Caco-2 (cell line): ENCODE data around the gene SVOPL. TPM values are rescaled to one million over a fixed set of nuclear protein-coding genes. Genes with fewer than 3 reads are reported as not detected.
"Not testable (repeated sequence)": the region's sequence is repeated elsewhere in the genome, so short reads cannot be mapped to it uniquely, and the experiment has no call there.

ENCODE experiments used
- BruUV-seq: library from RNA; stranded (reverse); fragments of 400-500 nt; replicated peaks from 2 replicates; lab custom pipeline; 2021; lab: Mats Ljungman, UMichigan
- CTCF ChIA-PET: fragments of 300-600 bp; sonication (Branson Sonifier 250); formaldehyde crosslinking; loops from one replicate; lab custom pipeline; 2022; ENCODE audit warnings: antibody characterized with exemption; lab: Charles Lee
- POLR2A ChIA-PET: fragments of 300-600 bp; sonication (Branson Sonifier 250); formaldehyde crosslinking; loops from one replicate; lab custom pipeline; 2022; ENCODE audit warnings: antibody characterized with exemption; lab: Charles Lee
- DNase-seq, 2 experiments: peaks; one replicate each; pipeline versions ENCODE4 v3.0.0 to v3.0.0-alpha.2; 2020 to 2022
- H3K27me3 ChIP-seq: replicated peaks from 2 replicates; pipeline ENCODE4 v1.6.0; 2011; ENCODE audit warnings: low read length; ENCODE audit not compliant: control insufficient read depth, insufficient read depth
- H3K36me3 ChIP-seq: 2 replicates; pipeline ENCODE4 v1.5.1; 2011; ENCODE audit warnings: low read length; ENCODE audit not compliant: control insufficient read depth, insufficient read depth
- H3K4me1 ChIP-seq: fragments of 250-450 bp; sonication (Bioruptor Pico); 2 replicates; pipeline ENCODE4 v1.5.1; 2020; ENCODE audit warnings: mild to moderate bottlenecking
- H3K4me3 ChIP-seq: 2 replicates; pipeline ENCODE4 v1.5.1; 2011; ENCODE audit warnings: low read depth, mild to moderate bottlenecking, control low read depth, low read length
- H3K9me3 ChIP-seq: fragments of 250-450 bp; sonication (Bioruptor Pico); 2 replicates; pipeline ENCODE4 v1.5.1; 2020; ENCODE audit warnings: mild to moderate bottlenecking, moderate library complexity
- H3K27ac Mint-ChIP-seq: one replicate; pipeline ENCODE4 v1.8.0; 2022; ENCODE audit warnings: mixed read lengths; ENCODE audit not compliant: unreplicated experiment
- H3K27me3 Mint-ChIP-seq: one replicate; pipeline ENCODE4 v1.8.0; 2022; ENCODE audit warnings: mixed read lengths; ENCODE audit not compliant: insufficient read depth, unreplicated experiment
- H3K36me3 Mint-ChIP-seq: one replicate; pipeline ENCODE4 v1.8.0; 2022; ENCODE audit warnings: mild to moderate bottlenecking, mixed read lengths; ENCODE audit not compliant: insufficient read depth, unreplicated experiment
- H3K4me1 Mint-ChIP-seq: one replicate; pipeline ENCODE4 v1.8.0; 2022; ENCODE audit warnings: low read depth, mixed read lengths; ENCODE audit not compliant: unreplicated experiment
- H3K4me3 Mint-ChIP-seq: one replicate; pipeline ENCODE4 v1.8.0; 2022; ENCODE audit warnings: mild to moderate bottlenecking, moderate library complexity, mixed read lengths; ENCODE audit not compliant: unreplicated experiment
- H3K9me3 Mint-ChIP-seq: one replicate; pipeline ENCODE4 v1.8.0; 2022; ENCODE audit warnings: mixed read lengths; ENCODE audit not compliant: unreplicated experiment
- CTCF ChIP-seq, 2 experiments: fragments of 200-600 bp in 1 of 2; IDR thresholded peaks; 1 replicate in 1 of 2; 2 replicates in 1 of 2; pipeline versions ENCODE4 v1.5.1 to v1.8.0; 2011 to 2022; ENCODE audit warnings: antibody characterized with exemption in 1 of 2, control low read depth in 1 of 2, inconsistent platforms in 1 of 2, low read depth in 1 of 2, low read length in 1 of 2, mild to moderate bottlenecking in 1 of 2, moderate library complexity in 1 of 2; ENCODE audit not compliant: insufficient read depth in 1 of 2, severe bottlenecking in 1 of 2, unreplicated experiment in 1 of 2
- intact Hi-C: fragments of 100-400 bp; cut with micrococcal nuclease; formaldehyde crosslinking; loops from one replicate; pipeline ENCODE4 v1.10.0; 2022; ENCODE audit not compliant: unreplicated experiment
- total RNA-seq: library from RNA; stranded (reverse); gene quantifications from 2 replicates; pipeline ENCODE4 v1.2.3, GENCODE V29; 2022

Gene SVOPL
- total RNA-seq, 1 experiment from 2014 or later = 0.27 TPM

GRCh38 chr7:138691178-138691577 is 10.0 kb downstream of the SVOPL start:
- Histone ChIP-seq H3K36me3 (no peaks in the 10 kb centered on the region), H3K4me1 (no peaks in the 10 kb centered on the region), H3K4me3 (no peak overlapping the region), H3K27me3 (no peaks in the 10 kb centered on the region), H3K9me3 (0 out of 2 replicates have a peak, but pooled peaks cover 2% of the 10 kb centered on the region)
- Mint-ChIP-seq H3K27me3 (no peaks in the 10 kb centered on the region), H3K4me1 (no peaks in the 10 kb centered on the region), H3K9me3 (no peaks in the 10 kb centered on the region), H3K4me3 (no peak overlapping the region), H3K36me3 (no peaks in the 10 kb centered on the region), H3K27ac (no peak overlapping the region)
- CTCF ChIA-PET = no interaction called here
- TF ChIP-seq CTCF (IDR thresholded peaks at IDR 0.05; ENCODE audit: insufficient read depth in 1 of 2, low read depth in 1 of 2, low read length in 1 of 2, severe bottlenecking in 1 of 2, unreplicated experiment in 1 of 2) = no peak
- no TSS peak for BruUV-seq
- intact Hi-C loops = no loop called here
- POLR2A ChIA-PET = no interaction called here
- DNase-seq = no peak

GRCh38 chr7:138690495-138690894 is 10.7 kb downstream of the SVOPL start:
- Histone ChIP-seq H3K27me3 (no peaks in the 10 kb centered on the region), H3K4me1 (no peaks in the 10 kb centered on the region), H3K36me3 (no peaks in the 10 kb centered on the region), H3K4me3 (no peak overlapping the region), H3K9me3 (0 out of 2 replicates have a peak, but pooled peaks cover 2% of the 10 kb centered on the region)
- no peak overlapping the region for H3K4me3 Mint-ChIP-seq
- intact Hi-C loops = no loop called here
- POLR2A ChIA-PET = no interaction called here
- BruUV-seq = no TSS peak
- no peak for TF ChIP-seq CTCF (IDR thresholded peaks at IDR 0.05; ENCODE audit: insufficient read depth in 1 of 2, low read depth in 1 of 2, low read length in 1 of 2, severe bottlenecking in 1 of 2, unreplicated experiment in 1 of 2)
- CTCF ChIA-PET = no interaction called here
- H3K4me1 Mint-ChIP-seq = no peaks in the 10 kb centered on the region
- H3K27me3 Mint-ChIP-seq = no peaks in the 10 kb centered on the region
- no peaks in the 10 kb centered on the region for H3K9me3 Mint-ChIP-seq
- H3K36me3 Mint-ChIP-seq = no peaks in the 10 kb centered on the region
- no peak for DNase-seq
- H3K27ac Mint-ChIP-seq = no peak overlapping the region

- intact Hi-C loops, H3K36me3 ChIP-seq, BruUV-seq, H3K27me3 Mint-ChIP-seq, H3K9me3 ChIP-seq, DNase-seq, H3K36me3 Mint-ChIP-seq, H3K4me3 ChIP-seq, H3K4me3 Mint-ChIP-seq, H3K27me3 ChIP-seq, POLR2A ChIA-PET, H3K27ac Mint-ChIP-seq, H3K9me3 Mint-ChIP-seq, H3K4me1 ChIP-seq, CTCF ChIA-PET, H3K4me1 Mint-ChIP-seq: not testable (repeated sequence)
Observed at GRCh38 chr7:138688037-138688436, 13.1 kb downstream of the SVOPL start.

- Mint-ChIP-seq H3K36me3 (peaks cover 5% of the 10 kb centered on the region), H3K27ac (no peak overlapping the region), H3K27me3 (no peaks in the 10 kb centered on the region), H3K9me3 (no peaks in the 10 kb centered on the region), H3K4me3 (no peak overlapping the region), H3K4me1 (no peaks in the 10 kb centered on the region)
- CTCF ChIA-PET = no interaction called here
- Histone ChIP-seq H3K27me3 (no peaks in the 10 kb centered on the region), H3K4me1 (no peaks in the 10 kb centered on the region), H3K36me3 (no peaks in the 10 kb centered on the region), H3K4me3 (no peak overlapping the region), H3K9me3 (no peaks in the 10 kb centered on the region)
- POLR2A ChIA-PET = no interaction called here
- no TSS peak for BruUV-seq
- no peak for TF ChIP-seq CTCF (IDR thresholded peaks at IDR 0.05; ENCODE audit: insufficient read depth in 1 of 2, low read depth in 1 of 2, low read length in 1 of 2, severe bottlenecking in 1 of 2, unreplicated experiment in 1 of 2)
- DNase-seq = no peak
- intact Hi-C loops = no loop called here
Observed at GRCh38 chr7:138684340-138684739, 16.8 kb downstream of the SVOPL start.
